Stimulated activated CD4-positive, alpha-beta T cell treated with anti-CD3 and anti-CD28 coated beads, Interleukin-12 subunit alpha, Interleukin-12 subunit beta, amount 100 ng/mL, for 24 hours (primary cell): Measurements from ENCODE around the gene SLC41A3.

ENCODE experiments used
- DNase-seq, 2 experiments: peaks; one replicate each; pipeline ENCODE4 v3.0.0-alpha.2; 2020; ENCODE audit warnings: low read depth in 2 of 2

Gene SLC41A3

GRCh38 chr3:126026761-126027160 is 57.2 kb downstream of the SLC41A3 start:
- no peak for DNase-seq

- no peak for DNase-seq
Measured at GRCh38 chr3:126026277-126026751, 57.6 kb downstream of the SLC41A3 start.

GRCh38 chr3:126025862-126026261 is 58.1 kb downstream of the SLC41A3 start:
- DNase-seq = no peak

GRCh38 chr3:126025116-126025729 is 58.7 kb downstream of the SLC41A3 start:
- DNase-seq = no peak

GRCh38 chr3:126024049-126024854 is 59.7 kb downstream of the SLC41A3 start:
- no peak for DNase-seq

- no peak for DNase-seq
Measured at GRCh38 chr3:126023390-126023789, 60.5 kb downstream of the SLC41A3 start.

- DNase-seq = no peak
Measured at GRCh38 chr3:126022741-126023359, 61.1 kb downstream of the SLC41A3 start.

GRCh38 chr3:126021702-126022101 is 62.2 kb downstream of the SLC41A3 start:
- no peak for DNase-seq

- no peak for DNase-seq
Measured at GRCh38 chr3:126021224-126021623, 62.7 kb downstream of the SLC41A3 start.

GRCh38 chr3:126019683-126020082 is 64.2 kb downstream of the SLC41A3 start:
- DNase-seq = no peak

- no peak for DNase-seq
Measured at GRCh38 chr3:126018995-126019394, 64.9 kb downstream of the SLC41A3 start.

- no peak for DNase-seq
Measured at GRCh38 chr3:126018545-126018944, 65.4 kb downstream of the SLC41A3 start.

GRCh38 chr3:126017362-126017761 is 66.6 kb downstream of the SLC41A3 start:
- DNase-seq = no peak

GRCh38 chr3:126016616-126017015 is 67.3 kb downstream of the SLC41A3 start:
- DNase-seq = no peak

GRCh38 chr3:126015075-126015474 is 68.8 kb downstream of the SLC41A3 start:
- no peak for DNase-seq

GRCh38 chr3:126014252-126014651 is 69.7 kb downstream of the SLC41A3 start:
- no peak for DNase-seq

- DNase-seq = no peak
Measured at GRCh38 chr3:126013751-126014156, 70.2 kb downstream of the SLC41A3 start.

- no peak for DNase-seq
Measured at GRCh38 chr3:126009181-126009580, 74.7 kb downstream of the SLC41A3 start.

- DNase-seq = no peak
Measured at GRCh38 chr3:126008219-126008618, 75.7 kb downstream of the SLC41A3 start.

- no peak for DNase-seq
Measured at GRCh38 chr3:126005951-126006350, 78.0 kb downstream of the SLC41A3 start.

GRCh38 chr3:126004692-126005091 is 79.2 kb downstream of the SLC41A3 start:
- no peak for DNase-seq

GRCh38 chr3:126004217-126004616 is 79.7 kb downstream of the SLC41A3 start:
- no peak for DNase-seq
